Hepatocyte (in vitro differentiated cells): ENCODE data around the gene RALGAPA2. TPM values are rescaled to one million over a fixed set of nuclear protein-coding genes. Genes with fewer than 3 reads are reported as not detected.

Experiments
- DNase-seq: peaks from one replicate; pipeline ENCODE4 v3.0.0-alpha.2; 2016; ENCODE audit warnings: low spot score
- H2AFZ ChIP-seq: fragments of 200-600 bp; sonication (generic); 2 replicates; pipeline ENCODE4 v1.6.0; 2016; ENCODE audit warnings: antibody characterized with exemption, mild to moderate bottlenecking
- H3K27ac ChIP-seq: fragments of 200-600 bp; sonication (generic); 2 replicates; pipeline ENCODE4 v1.5.1; 2016; ENCODE audit warnings: mild to moderate bottlenecking
- H3K27me3 ChIP-seq: fragments of 200-600 bp; sonication (generic); 2 replicates; pipeline ENCODE4 v1.6.1; 2016
- H3K36me3 ChIP-seq: fragments of 200-600 bp; sonication (generic); replicated peaks from 2 replicates; pipeline ENCODE4 v1.5.1; 2016; ENCODE audit warnings: low read depth; ENCODE audit not compliant: insufficient read depth
- H3K4me1 ChIP-seq: fragments of 200-600 bp; sonication (generic); 2 replicates; pipeline ENCODE4 v1.5.1; 2016; ENCODE audit warnings: mild to moderate bottlenecking, moderate library complexity; ENCODE audit not compliant: insufficient read depth
- H3K4me2 ChIP-seq: fragments of 200-600 bp; sonication (generic); 2 replicates; pipeline ENCODE4 v1.6.0; 2016
- H3K4me3 ChIP-seq: fragments of 200-600 bp; sonication (generic); 2 replicates; pipeline ENCODE4 v1.5.1; 2016; ENCODE audit warnings: mild to moderate bottlenecking
- H3K79me2 ChIP-seq: fragments of 200-600 bp; sonication (generic); 2 replicates; pipeline ENCODE4 v1.6.0; 2017; ENCODE audit warnings: mild to moderate bottlenecking
- H3K9me2 ChIP-seq: fragments of 200-600 bp; sonication (generic); replicated peaks from 2 replicates; pipeline ENCODE4 v1.6.0; 2017; ENCODE audit warnings: mild to moderate bottlenecking; ENCODE audit not compliant: insufficient read depth
- H3K9me3 ChIP-seq: fragments of 200-600 bp; sonication (generic); 2 replicates; pipeline ENCODE4 v1.5.1; 2016; ENCODE audit warnings: low read depth, mild to moderate bottlenecking
- H4K20me1 ChIP-seq: fragments of 200-600 bp; sonication (generic); 2 replicates; pipeline ENCODE4 v1.6.0; 2016; ENCODE audit warnings: mild to moderate bottlenecking; ENCODE audit not compliant: insufficient read depth, poor library complexity, severe bottlenecking
- EZH2 ChIP-seq: fragments of 200-600 bp; sonication (generic); IDR thresholded peaks from 2 replicates; pipeline ENCODE4 v1.6.1; 2016; ENCODE audit warnings: antibody characterized with exemption, mild to moderate bottlenecking, borderline replicate concordance
- EZH2phosphoT487 ChIP-seq: fragments of 200-600 bp; sonication (generic); IDR thresholded peaks from one replicate; pipeline ENCODE4 v1.6.1; 2018; ENCODE audit warnings: antibody characterized with exemption, mild to moderate bottlenecking, low read depth, moderate library complexity; ENCODE audit not compliant: unreplicated experiment, severe bottlenecking
- WGBS: methylation state at CpG from one replicate; pipeline ENCODE4 v1.1.6; 2016; ENCODE audit warnings: low lambda C conversion rate; ENCODE audit errors: missing lambda C conversion rate; 5-methylcytosine and 5-hydroxymethylcytosine counted together
- polyA plus RNA-seq: library from polyadenylated mRNA; unstranded; fragments of >200 nt; fragmentation: Nextera tagmentation; extraction: Ambion mirVana; gene quantifications from 2 replicates; pipeline ENCODE4 v1.2.1, GENCODE V29; 2016
- total RNA-seq: library from RNA; depleted of rRNA; stranded (reverse); fragments of >200 nt; gene quantifications from 2 replicates; pipeline ENCODE4 v1.2.3, GENCODE V29; 2014
- TF ChIP-seq, protein P1 (sequence below): fragments of 200-600 bp; sonication (generic); IDR thresholded peaks from 2 replicates; pipeline ENCODE4 v1.5.1; 2016; ENCODE audit warnings: antibody characterized with exemption, mild to moderate bottlenecking; ENCODE audit not compliant: poor library complexity

RALGAPA2 gene
- total and polyA plus RNA-seq, 2 experiments from 2014 or later, result 16.8 to 35.3 TPM

DNA sequence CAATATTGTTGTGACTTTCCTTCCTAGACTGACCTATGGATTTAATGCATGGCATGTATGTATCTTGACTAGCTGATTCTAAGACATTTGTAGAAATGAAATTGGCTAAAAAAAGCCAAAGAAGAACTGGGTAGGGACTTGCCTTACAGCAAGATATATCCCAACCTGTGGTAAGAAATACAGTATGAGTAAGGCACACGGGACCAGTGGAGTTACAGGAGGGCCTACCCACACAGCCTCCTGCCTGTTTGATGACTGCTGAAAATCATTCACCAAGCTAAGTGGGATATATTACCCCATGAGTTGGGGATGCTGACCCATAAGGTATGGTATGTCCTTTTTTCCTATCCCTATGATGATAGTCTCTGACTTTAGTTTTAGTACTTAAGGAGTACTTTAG, 232.3 kb downstream of the RALGAPA2 start:
- Histone ChIP-seq H3K4me2 (no peak overlapping the region), H3K79me2 (no peaks in the 10 kb centered on the region), H3K36me3 (no peaks in the 10 kb centered on the region), H3K4me3 (no peak overlapping the region), H3K9me3 (no peaks in the 10 kb centered on the region), H3K27me3 (no peaks in the 10 kb centered on the region), H2AFZ (no peak overlapping the region), H3K4me1 (peaks cover 11% of the 10 kb centered on the region), H3K27ac (no peak overlapping the region), H3K9me2 (no peaks in the 10 kb centered on the region), H4K20me1 (no peaks in the 10 kb centered on the region)
- TF ChIP-seq EZH2 (no peak), EZH2phosphoT487 (no peak)
- TF ChIP-seq, protein P1, sequence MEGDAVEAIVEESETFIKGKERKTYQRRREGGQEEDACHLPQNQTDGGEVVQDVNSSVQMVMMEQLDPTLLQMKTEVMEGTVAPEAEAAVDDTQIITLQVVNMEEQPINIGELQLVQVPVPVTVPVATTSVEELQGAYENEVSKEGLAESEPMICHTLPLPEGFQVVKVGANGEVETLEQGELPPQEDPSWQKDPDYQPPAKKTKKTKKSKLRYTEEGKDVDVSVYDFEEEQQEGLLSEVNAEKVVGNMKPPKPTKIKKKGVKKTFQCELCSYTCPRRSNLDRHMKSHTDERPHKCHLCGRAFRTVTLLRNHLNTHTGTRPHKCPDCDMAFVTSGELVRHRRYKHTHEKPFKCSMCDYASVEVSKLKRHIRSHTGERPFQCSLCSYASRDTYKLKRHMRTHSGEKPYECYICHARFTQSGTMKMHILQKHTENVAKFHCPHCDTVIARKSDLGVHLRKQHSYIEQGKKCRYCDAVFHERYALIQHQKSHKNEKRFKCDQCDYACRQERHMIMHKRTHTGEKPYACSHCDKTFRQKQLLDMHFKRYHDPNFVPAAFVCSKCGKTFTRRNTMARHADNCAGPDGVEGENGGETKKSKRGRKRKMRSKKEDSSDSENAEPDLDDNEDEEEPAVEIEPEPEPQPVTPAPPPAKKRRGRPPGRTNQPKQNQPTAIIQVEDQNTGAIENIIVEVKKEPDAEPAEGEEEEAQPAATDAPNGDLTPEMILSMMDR, result no peak
- no peak for DNase-seq
- 85% methylated on average over 1 of the region's 1 CpG for WGBS

DNA sequence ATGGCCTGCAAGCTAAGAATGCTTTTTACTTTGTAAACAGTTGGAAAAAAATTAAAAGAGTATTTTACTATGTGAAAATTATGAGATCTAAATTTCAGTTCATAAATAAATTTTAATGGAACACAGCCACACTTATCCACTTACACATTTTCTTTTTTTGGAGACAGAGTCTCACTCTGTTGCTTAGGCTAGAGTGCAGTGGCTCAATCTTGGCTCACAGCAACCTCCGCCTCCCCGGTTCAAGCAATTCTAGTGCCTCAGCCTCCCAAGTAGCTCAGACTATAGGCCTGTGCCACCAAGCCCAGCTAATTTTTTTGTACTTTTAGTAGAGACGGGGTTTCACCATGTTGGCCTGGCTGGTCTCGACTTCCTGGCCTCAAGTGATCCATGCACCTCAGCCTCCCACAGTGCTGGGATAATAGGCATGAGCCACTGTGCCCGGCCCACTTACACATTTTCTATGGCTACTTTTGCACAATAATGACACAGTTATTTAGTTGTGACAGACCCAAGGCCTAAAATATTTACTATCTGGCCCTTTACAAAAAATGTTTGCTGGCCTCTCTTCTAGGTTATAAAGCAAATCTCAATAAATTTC, 234.9 kb downstream of the RALGAPA2 start:
- Histone ChIP-seq H4K20me1 (no peaks in the 10 kb centered on the region), H3K9me3 (no peaks in the 10 kb centered on the region), H2AFZ (no peak overlapping the region), H3K9me2 (no peaks in the 10 kb centered on the region), H3K27ac (no peak overlapping the region), H3K4me1 (peaks cover 3% of the 10 kb centered on the region), H3K79me2 (no peaks in the 10 kb centered on the region), H3K4me2 (no peak overlapping the region), H3K4me3 (no peak overlapping the region), H3K36me3 (no peaks in the 10 kb centered on the region), H3K27me3 (no peaks in the 10 kb centered on the region)
- no peak for DNase-seq
- WGBS, result 92% methylated on average over 5 of the region's 5 CpGs
- TF ChIP-seq EZH2 (no peak), EZH2phosphoT487 (no peak)
- TF ChIP-seq, protein P1, result no peak

DNA sequence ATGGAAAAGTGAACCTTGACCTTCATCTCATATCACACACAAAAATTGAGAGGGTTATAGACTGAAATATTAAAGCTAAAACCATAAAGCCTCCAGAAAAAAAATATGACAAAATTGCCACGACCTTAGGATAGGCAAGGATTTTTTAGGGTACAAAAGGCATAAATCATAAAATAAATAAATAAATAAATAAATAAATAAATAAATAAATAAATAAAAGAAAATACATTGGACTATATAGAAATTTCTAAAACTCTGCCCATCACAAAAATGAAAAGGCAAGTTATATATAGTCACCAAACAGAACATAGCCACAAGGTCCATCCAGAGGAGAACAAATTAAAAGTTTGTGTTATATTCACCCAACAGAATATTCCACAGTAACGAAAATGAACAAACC, 235.9 kb downstream of the RALGAPA2 start:
- Histone ChIP-seq H3K27me3 (no peaks in the 10 kb centered on the region), H3K27ac (no peak overlapping the region), H3K36me3 (no peaks in the 10 kb centered on the region), H3K4me2 (no peak overlapping the region), H3K9me2 (no peaks in the 10 kb centered on the region), H3K4me3 (no peak overlapping the region), H3K79me2 (no peaks in the 10 kb centered on the region), H4K20me1 (no peaks in the 10 kb centered on the region), H3K4me1 (no peaks in the 10 kb centered on the region), H2AFZ (no peak overlapping the region), H3K9me3 (no peaks in the 10 kb centered on the region)
- no peak for TF ChIP-seq EZH2
- TF ChIP-seq EZH2phosphoT487, result no peak
- TF ChIP-seq, protein P1, result no peak
- WGBS, result 89% methylated on average over 2 of the region's 2 CpGs
- DNase-seq, result no peak
